ENCODE data around the gene ITFG2. TPM values are rescaled to one million over a fixed set of nuclear protein-coding genes. Genes with fewer than 3 reads are reported as not detected.

The ITFG2 gene
- 17.9 to 27.4 TPM (median 24.0 TPM) in 3 replicates for total RNA-seq
- long read RNA-seq, transcript ITFG2-201 (12 exons, 2,361 nt), result major isoform, 25 of 37 reads
- long read RNA-seq, partial matches to known transcripts, result 2 of 37 reads
- long read RNA-seq, other reads (novel, unspliced or antisense), result 10 of 37 reads

DNA sequence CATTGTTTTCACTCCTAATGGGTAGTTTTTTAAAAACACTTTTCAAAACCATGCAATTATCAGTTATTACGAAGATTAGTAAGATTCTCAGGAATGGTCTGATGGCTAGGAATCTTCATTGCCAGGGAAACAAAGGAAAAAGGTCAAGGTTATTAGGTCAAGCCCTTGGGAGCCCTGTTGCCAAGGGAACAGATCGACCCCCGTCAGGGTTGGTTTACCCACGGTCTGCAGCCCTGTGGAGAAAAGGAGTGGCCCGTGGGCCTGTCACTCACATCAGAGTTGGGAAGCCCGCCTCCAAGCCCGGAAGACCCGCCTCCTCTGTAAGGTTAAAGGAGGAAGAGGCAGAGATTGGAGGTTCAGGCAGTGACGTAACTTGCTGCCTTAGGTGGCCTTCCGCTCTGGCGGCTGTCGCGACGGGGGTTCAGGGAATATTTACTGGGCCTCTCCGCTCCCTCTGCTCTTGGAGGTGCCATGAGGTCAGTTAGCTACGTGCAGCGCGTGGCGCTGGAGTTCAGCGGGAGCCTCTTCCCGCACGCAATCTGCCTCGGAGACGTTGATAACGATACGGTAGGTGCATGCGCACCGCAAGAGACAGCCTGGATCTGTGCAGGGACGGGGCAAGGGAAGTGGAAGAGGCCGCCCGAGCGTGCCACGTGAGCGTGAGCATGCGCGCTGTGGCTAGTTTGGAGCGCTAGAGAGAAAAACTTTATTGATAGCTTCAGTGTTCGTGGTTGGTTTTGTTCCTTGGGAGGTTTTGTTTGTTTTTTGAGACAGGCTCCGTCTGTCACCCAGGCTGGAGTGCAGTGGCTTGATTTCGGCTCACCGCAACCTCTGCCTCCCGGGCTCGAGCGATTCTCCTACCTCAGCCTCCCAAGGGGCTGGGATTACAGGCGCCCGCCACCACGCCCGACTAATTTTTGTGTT lies at the start of gene ITFG2:
Gene ITFG2, plus strand, starts transcription at position 379 of the 924 bp plus-strand sequence. Its CDS starts 93 bp downstream, at position 472.
- H3K4me3 Mint-ChIP-seq (ENCODE audit: unreplicated experiment), result peak within 1 kb of the TSS; percentile 99
- DNase-seq (ENCODE audit: low spot score), result no peak
- no peaks in the 10 kb centered on the region for H3K36me3 Mint-ChIP-seq (ENCODE audit: low read depth)
- TF ChIP-seq, protein P1, sequence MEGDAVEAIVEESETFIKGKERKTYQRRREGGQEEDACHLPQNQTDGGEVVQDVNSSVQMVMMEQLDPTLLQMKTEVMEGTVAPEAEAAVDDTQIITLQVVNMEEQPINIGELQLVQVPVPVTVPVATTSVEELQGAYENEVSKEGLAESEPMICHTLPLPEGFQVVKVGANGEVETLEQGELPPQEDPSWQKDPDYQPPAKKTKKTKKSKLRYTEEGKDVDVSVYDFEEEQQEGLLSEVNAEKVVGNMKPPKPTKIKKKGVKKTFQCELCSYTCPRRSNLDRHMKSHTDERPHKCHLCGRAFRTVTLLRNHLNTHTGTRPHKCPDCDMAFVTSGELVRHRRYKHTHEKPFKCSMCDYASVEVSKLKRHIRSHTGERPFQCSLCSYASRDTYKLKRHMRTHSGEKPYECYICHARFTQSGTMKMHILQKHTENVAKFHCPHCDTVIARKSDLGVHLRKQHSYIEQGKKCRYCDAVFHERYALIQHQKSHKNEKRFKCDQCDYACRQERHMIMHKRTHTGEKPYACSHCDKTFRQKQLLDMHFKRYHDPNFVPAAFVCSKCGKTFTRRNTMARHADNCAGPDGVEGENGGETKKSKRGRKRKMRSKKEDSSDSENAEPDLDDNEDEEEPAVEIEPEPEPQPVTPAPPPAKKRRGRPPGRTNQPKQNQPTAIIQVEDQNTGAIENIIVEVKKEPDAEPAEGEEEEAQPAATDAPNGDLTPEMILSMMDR (IDR thresholded peaks at IDR 0.05), result no peak
- no peaks in the 10 kb centered on the region for H3K9me3 Mint-ChIP-seq (ENCODE audit: low read depth)
- no peaks in the 10 kb centered on the region for H3K27me3 Mint-ChIP-seq (ENCODE audit: low read depth)
- peak within 1 kb of the TSS; percentile 100 for H3K27ac Mint-ChIP-seq (ENCODE audit: unreplicated experiment)
- peaks cover 25% of the 10 kb centered on the region for H3K4me1 Mint-ChIP-seq (ENCODE audit: low read depth)

DNA sequence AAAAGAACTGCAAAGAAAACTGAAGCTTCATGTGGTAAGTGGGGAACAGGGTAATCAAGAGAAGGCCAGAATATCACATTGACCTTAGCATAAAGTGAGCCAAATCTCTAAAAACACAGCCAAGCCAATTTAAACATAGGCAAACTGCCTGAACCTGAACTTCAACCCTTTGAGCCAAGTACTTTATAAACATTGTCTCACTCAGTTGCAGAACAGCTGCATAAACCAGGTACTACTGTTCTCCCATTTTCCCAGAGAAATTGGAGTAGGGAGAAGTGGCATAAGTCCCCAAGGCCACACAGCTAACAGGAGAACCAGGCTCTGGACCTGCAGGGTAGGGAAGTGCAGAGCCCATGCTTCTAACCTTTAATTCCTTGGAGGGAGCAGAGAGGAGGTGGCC lies 48.1 kb upstream of the ITFG2 start:
- TF ChIP-seq, protein P1 (IDR thresholded peaks at IDR 0.05), result no peak
- peaks cover 8% of the 10 kb centered on the region for H3K36me3 Mint-ChIP-seq (ENCODE audit: low read depth)
- no peak for DNase-seq (ENCODE audit: low spot score)
- peaks cover 21% of the 10 kb centered on the region for H3K27me3 Mint-ChIP-seq (ENCODE audit: low read depth)
- no peaks in the 10 kb centered on the region for H3K9me3 Mint-ChIP-seq (ENCODE audit: low read depth)
- H3K4me1 Mint-ChIP-seq (ENCODE audit: low read depth), result no peaks in the 10 kb centered on the region
- H3K27ac Mint-ChIP-seq (ENCODE audit: unreplicated experiment), result no peak overlapping the region
- H3K4me3 Mint-ChIP-seq (ENCODE audit: unreplicated experiment), result no peak overlapping the region

DNA sequence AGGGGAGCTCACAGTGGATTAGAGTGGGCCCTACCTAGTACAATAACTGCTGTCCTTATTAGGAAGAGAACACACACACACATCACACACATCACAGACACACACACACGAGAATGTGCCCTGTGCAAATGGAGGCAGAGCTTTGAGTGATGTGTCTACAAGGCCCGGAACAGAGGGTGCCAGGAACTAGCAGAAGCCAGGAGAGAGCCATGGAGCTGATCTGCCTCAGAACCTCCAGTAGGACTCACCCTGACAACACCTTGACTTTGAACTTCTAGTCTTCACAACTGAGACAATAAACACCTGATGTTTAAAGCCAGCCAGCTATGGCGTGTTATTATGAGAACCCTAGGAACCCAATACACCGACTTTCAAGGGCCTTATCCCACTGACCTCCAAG lies 47.4 kb upstream of the ITFG2 start:
- TF ChIP-seq, protein P1 (IDR thresholded peaks at IDR 0.05), result no peak
- peaks cover 21% of the 10 kb centered on the region for H3K27me3 Mint-ChIP-seq (ENCODE audit: low read depth)
- H3K9me3 Mint-ChIP-seq (ENCODE audit: low read depth), result no peaks in the 10 kb centered on the region
- DNase-seq (ENCODE audit: low spot score), result no peak
- no peaks in the 10 kb centered on the region for H3K4me1 Mint-ChIP-seq (ENCODE audit: low read depth)
- H3K36me3 Mint-ChIP-seq (ENCODE audit: low read depth), result peaks cover 8% of the 10 kb centered on the region
- no peak overlapping the region for H3K27ac Mint-ChIP-seq (ENCODE audit: unreplicated experiment)
- H3K4me3 Mint-ChIP-seq (ENCODE audit: unreplicated experiment), result no peak overlapping the region

DNA sequence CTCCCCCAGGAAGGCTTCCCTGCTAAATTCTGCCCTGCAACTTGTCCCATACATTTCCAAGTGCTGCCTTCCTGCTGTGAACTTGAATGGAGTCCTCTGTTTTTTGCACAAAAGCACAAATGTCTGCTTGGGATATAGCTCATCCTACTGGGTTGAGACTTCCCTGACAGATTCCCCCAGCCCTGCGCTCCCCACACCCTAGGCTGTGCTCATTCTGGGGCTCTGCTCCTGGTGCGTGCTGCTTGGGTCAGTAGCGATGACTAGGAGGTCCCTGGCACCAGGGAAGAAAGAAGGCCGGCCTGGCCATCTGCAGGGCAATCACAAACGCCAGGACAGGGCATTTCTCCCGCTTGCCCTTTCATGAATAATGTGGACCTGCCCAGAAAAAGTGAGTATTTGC lies 46.9 kb upstream of the ITFG2 start:
- TF ChIP-seq, protein P1 (IDR thresholded peaks at IDR 0.05), result no peak
- Mint-ChIP-seq H3K4me1 (ENCODE audit: low read depth) (no peaks in the 10 kb centered on the region), H3K9me3 (ENCODE audit: low read depth) (peaks cover 2% of the 10 kb centered on the region), H3K36me3 (ENCODE audit: low read depth) (peaks cover 10% of the 10 kb centered on the region), H3K4me3 (ENCODE audit: unreplicated experiment) (no peak overlapping the region), H3K27me3 (ENCODE audit: low read depth) (peaks cover 24% of the 10 kb centered on the region), H3K27ac (ENCODE audit: unreplicated experiment) (no peak overlapping the region)
- no peak for DNase-seq (ENCODE audit: low spot score)

DNA sequence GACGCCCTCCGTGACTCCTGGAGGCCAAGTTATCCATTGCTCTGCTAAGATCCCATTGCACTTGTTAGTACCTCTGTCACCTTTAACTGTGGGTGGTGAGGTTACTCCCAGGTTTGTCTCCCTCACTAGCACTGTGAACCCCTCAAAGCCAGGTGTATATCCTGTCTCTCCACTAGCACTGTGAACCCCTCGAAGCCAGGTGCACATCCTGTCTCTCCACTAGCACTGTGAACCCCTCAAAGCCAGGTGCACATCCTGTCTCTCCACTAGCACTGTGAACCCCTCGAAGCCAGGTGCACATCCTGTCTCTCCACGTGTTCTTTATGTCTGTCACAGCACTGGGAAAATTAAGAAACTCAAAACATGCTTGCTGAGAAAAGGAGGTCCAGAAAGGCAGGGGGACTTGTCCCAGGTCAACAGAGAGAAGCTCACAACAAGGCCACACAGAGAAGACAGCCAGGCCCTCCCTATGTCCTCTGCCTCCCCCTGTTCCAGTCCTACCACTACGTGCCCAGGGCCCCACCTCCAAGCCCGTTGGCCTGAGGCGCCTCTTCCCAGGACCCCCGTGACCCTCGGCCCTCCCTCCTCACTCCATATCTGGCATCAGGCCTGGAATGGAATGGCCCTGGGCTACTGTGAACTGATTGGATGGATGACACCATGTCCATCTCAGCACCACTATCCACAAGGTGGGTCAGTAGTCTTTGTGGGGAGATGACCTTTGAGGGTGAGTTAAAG lies 44.1 kb upstream of the ITFG2 start:
- Mint-ChIP-seq H3K9me3 (ENCODE audit: low read depth) (peaks cover 3% of the 10 kb centered on the region), H3K4me3 (ENCODE audit: unreplicated experiment) (no peak overlapping the region), H3K36me3 (ENCODE audit: low read depth) (peaks cover 7% of the 10 kb centered on the region), H3K27me3 (ENCODE audit: low read depth) (peaks cover 30% of the 10 kb centered on the region), H3K27ac (ENCODE audit: unreplicated experiment) (no peak overlapping the region), H3K4me1 (ENCODE audit: low read depth) (no peaks in the 10 kb centered on the region)
- DNase-seq (ENCODE audit: low spot score), result no peak
- TF ChIP-seq, protein P1 (IDR thresholded peaks at IDR 0.05), result no peak

All from chondrocyte (in vitro differentiated cells).